Small intestine (tissue), 7 donors: Measurements from ENCODE around the gene GALNT18. TPM values are rescaled to one million over a fixed set of nuclear protein-coding genes. Genes with fewer than 3 reads are reported as not detected.

Source experiments
- DNase-seq, 2 donors: peaks; one replicate each; pipeline versions ENCODE4 v3.0.0 to v3.0.0-alpha.2; 2013
- FAIRE-seq: peaks from 2 replicates; lab custom pipeline; 2012; peaks lifted over from hg19 to GRCh38; lab: Jason Lieb, UNC
- H3K27ac ChIP-seq, 3 donors: one replicate each; pipeline ENCODE4 v1.5.1; 2013; ENCODE audit warnings: low read length in 2 of 3, mild to moderate bottlenecking in 2 of 3, control low read depth in 1 of 3, inconsistent platforms in 1 of 3, low read depth in 1 of 3, moderate library complexity in 1 of 3
- H3K27me3 ChIP-seq, 3 donors: one replicate each; pipeline ENCODE4 v1.6.1; 2013; ENCODE audit warnings: low read length in 3 of 3, inconsistent platforms in 1 of 3; ENCODE audit not compliant: control insufficient read depth in 3 of 3, insufficient read depth in 3 of 3
- H3K36me3 ChIP-seq, 3 donors: one replicate each; pipeline ENCODE4 v1.6.1; 2013; ENCODE audit warnings: low read length in 3 of 3, inconsistent platforms in 1 of 3, low read depth in 1 of 3, mild to moderate bottlenecking in 1 of 3, moderate library complexity in 1 of 3; ENCODE audit not compliant: control insufficient read depth in 3 of 3, insufficient read depth in 2 of 3
- H3K4me1 ChIP-seq, 3 donors: one replicate each; pipeline ENCODE4 v1.6.1; 2013; ENCODE audit warnings: low read length in 2 of 3, inconsistent platforms in 1 of 3, low read depth in 1 of 3, mild to moderate bottlenecking in 1 of 3, moderate library complexity in 1 of 3; ENCODE audit not compliant: control insufficient read depth in 3 of 3, insufficient read depth in 2 of 3
- H3K4me3 ChIP-seq, 3 donors: one replicate each; pipeline ENCODE4 v1.5.1; 2013; ENCODE audit warnings: low read length in 3 of 3, control low read depth in 1 of 3, inconsistent platforms in 1 of 3, low read depth in 1 of 3, mild to moderate bottlenecking in 1 of 3, moderate library complexity in 1 of 3
- H3K9me3 ChIP-seq, 2 donors: one replicate each; pipeline ENCODE4 v1.6.1; 2013; ENCODE audit warnings: low read depth in 1 of 2, low read length in 1 of 2; ENCODE audit not compliant: control insufficient read depth in 2 of 2, insufficient read depth in 1 of 2
- WGBS, 3 donors: extraction: QIAGEN DNeasy Blood & Tissue Kit; methylation state at CpG; one replicate each; pipeline ENCODE4 v1.1.7; 2013; 5-methylcytosine and 5-hydroxymethylcytosine counted together
- polyA plus RNA-seq, 4 donors: library from polyadenylated mRNA; stranded (reverse) in 3 of 4; unstranded in 1 of 4; fragments of 200-250 nt in 3 of 4; fragments of 120-200 nt in 1 of 4; gene quantifications; one replicate each; pipeline versions ENCODE4 v1.2.1 to v1.2.3, GENCODE V29; 2013
- donor health status: healthy with polysubstance abuse.
- donor health status: control.
- donor health status: control.
- donor health status: Bipolar disorder and iron deficiency.
- donor health status: healthy.

GALNT18 gene
- polyA plus RNA-seq, 4 donors: 0.45 to 18.9 (median 1.5) TPM

DNA sequence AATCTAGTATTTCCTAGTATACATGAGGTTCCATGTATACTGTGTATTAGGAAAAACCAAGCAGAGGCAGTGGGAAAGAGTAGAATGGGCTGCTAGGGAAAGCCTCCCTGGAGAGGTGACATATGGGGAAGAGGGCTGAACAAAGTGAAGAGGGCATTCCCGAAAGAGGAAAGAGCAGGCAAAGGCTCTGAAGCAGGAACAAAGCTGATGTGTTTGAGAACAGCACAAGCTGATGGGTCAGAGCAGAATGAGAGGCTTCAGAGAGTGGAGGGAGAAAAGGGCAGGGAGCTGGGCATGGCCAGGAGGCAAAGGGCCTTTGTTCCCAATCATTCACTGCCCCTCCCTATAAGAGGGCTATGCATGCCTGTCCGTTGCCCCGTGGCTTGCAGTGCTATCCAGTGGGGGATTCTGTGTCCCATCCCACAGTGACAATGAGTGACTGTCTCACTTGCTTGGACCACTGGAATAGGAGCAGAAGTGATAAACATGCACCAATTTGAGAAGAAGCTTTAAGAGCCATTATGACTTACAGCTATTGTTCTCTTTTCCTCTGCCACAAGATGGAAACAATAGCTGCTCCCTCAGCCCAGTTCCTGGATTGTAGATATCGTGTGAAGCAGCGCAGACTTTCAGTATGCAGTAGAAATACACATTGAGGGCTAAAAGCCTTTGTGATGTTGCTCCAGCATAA lies 39.6 kb downstream of the GALNT18 start:
- no peak for DNase-seq
- Histone ChIP-seq H3K4me3 (no peak overlapping the region), H3K27ac (no peak overlapping the region), H3K9me3 (no peaks in the 10 kb centered on the region), H3K27me3 (peaks cover 0 to 5% (median 0%) of the 10 kb centered on the region in 3 donors), H3K4me1 (no peaks in the 10 kb centered on the region), H3K36me3 (no peaks in the 10 kb centered on the region)
- no peak for FAIRE-seq
- 49 to 70% (median 62%) methylated on average over 5 of the region's 5 CpGs for WGBS, 3 donors

DNA sequence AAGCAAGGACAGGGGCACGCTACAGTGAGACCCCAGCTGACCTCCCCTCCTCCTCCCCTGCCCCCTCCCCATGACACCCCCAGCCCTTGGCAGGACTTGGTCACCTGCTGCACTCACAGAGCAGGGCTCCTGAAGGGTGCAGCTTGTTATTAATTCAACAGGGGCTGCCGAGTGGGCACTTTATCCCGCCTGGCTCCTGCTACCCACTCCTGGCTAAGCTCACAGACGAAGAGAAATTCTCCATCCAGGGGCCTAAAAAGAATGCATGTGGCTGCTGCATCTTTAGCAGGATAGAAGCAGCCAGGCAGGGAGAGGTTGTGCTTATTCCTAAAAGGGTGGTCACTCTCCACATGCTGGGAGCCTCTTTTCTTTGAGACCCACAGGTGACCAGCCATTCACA lies 40.3 kb downstream of the GALNT18 start:
- FAIRE-seq (no peak), DNase-seq (no peak)
- H3K27ac ChIP-seq: no peak overlapping the region
- H3K27me3 ChIP-seq: peaks cover 0 to 5% (median 0%) of the 10 kb centered on the region in 3 donors
- no peaks in the 10 kb centered on the region for H3K4me1 ChIP-seq
- H3K36me3 ChIP-seq: peaks cover 0 to 3% (median 0%) of the 10 kb centered on the region in 3 donors
- no peaks in the 10 kb centered on the region for H3K9me3 ChIP-seq
- no peak overlapping the region for H3K4me3 ChIP-seq
- 66 to 80% (median 71%) methylated on average over 4 of the region's 4 CpGs for WGBS, 3 donors

- 65 to 73% (median 71%) methylated on average over 10 of the region's 10 CpGs for WGBS, 3 donors
Measured at GRCh38 chr11:11580841-11581411, 40.9 kb downstream of the GALNT18 start.

DNA sequence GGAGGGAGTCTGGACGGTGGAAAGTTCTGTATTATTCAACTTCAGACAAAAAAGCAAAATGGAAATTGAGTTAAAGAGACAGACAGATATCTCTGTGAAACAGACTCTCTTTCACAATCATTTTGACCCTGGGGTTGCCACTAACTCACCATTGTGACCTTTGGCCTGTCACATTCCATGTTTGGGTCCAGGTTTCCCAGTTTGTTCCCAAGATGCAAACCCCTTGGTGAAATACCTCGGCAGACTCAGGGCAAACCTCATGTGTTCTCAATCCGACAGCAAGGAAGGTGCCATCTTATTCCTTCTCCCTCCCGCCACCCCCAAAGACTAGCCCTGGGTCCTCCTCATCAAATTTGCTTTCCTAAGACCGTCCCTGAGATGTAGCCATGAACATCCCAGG lies 41.8 kb downstream of the GALNT18 start:
- FAIRE-seq (no peak), DNase-seq (no peak)
- WGBS, 3 donors: 73 to 88% (median 74%) methylated on average over 5 of the region's 5 CpGs
- Histone ChIP-seq H3K4me3 (no peak overlapping the region), H3K9me3 (no peaks in the 10 kb centered on the region), H3K4me1 (no peaks in the 10 kb centered on the region), H3K36me3 (peaks cover 0 to 4% (median 0%) of the 10 kb centered on the region in 3 donors), H3K27me3 (peaks cover 0 to 5% (median 0%) of the 10 kb centered on the region in 3 donors), H3K27ac (no peak overlapping the region)

More at GRCh38 chr11:11580841-11581411, 40.9 kb downstream of the GALNT18 start:
- DNase-seq: no peak
- no peaks in the 10 kb centered on the region for H3K9me3 ChIP-seq
- H3K27me3 ChIP-seq: peaks cover 0 to 5% (median 0%) of the 10 kb centered on the region in 3 donors
- H3K4me3 ChIP-seq: no peak overlapping the region
- no peak for FAIRE-seq
- no peaks in the 10 kb centered on the region for H3K4me1 ChIP-seq
- H3K36me3 ChIP-seq: peaks cover 0 to 4% (median 0%) of the 10 kb centered on the region in 3 donors
- H3K27ac ChIP-seq: no peak overlapping the region

DNA sequence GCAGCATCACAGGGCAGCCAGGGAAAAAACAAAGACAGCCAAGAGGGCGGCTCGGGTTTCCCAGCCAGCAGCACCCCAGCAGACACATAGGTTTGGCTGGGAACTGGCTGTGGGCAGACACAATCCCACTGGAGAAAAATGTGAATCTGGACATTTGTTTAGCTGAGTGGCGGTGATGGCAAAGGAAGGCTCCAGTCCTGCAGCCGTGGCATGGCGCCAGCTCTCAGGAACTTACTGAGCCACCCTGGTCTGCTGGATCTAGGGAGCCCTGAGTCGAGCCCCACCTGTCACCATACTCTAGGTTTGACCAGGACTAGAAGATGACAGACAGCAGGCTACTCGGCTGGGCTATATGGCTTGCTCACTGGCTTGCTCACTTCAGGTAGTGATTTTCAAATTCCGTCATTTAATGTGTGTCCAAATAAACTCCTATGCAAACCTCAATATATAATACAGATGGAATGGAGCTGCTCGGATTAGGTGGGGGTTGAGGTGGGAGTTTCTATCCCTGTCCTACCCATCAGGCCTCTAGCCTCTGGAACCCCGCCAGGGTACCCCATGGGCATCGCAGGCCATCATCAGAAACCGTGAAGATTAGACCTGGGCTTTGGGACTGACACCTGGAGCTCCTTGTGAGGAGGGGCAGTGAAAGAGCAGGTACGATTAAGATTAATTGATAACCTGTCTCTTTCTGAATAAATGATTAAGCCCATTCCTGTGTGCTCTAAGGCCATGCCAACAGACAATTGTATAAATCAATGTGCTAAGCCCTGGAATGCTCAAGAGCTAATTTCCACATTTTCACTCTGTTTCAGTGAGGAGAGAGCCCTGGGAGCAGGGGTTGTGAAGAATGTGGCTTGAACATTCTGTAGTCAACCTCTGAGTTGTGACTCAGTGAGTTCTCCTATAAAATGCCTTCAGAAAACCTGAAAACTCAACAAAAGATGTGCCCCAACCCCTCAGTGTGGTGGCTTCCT lies 42.5 kb downstream of the GALNT18 start:
- Histone ChIP-seq H3K27ac (no peak overlapping the region), H3K36me3 (peaks cover 0 to 4% (median 0%) of the 10 kb centered on the region in 3 donors), H3K9me3 (no peaks in the 10 kb centered on the region), H3K4me1 (no peaks in the 10 kb centered on the region), H3K27me3 (peaks cover 0 to 5% (median 0%) of the 10 kb centered on the region in 3 donors), H3K4me3 (no peak overlapping the region)
- 71 to 82% (median 73%) methylated on average over 13 of the region's 13 CpGs for WGBS, 3 donors
- no peak for FAIRE-seq
- DNase-seq: no peak

DNA sequence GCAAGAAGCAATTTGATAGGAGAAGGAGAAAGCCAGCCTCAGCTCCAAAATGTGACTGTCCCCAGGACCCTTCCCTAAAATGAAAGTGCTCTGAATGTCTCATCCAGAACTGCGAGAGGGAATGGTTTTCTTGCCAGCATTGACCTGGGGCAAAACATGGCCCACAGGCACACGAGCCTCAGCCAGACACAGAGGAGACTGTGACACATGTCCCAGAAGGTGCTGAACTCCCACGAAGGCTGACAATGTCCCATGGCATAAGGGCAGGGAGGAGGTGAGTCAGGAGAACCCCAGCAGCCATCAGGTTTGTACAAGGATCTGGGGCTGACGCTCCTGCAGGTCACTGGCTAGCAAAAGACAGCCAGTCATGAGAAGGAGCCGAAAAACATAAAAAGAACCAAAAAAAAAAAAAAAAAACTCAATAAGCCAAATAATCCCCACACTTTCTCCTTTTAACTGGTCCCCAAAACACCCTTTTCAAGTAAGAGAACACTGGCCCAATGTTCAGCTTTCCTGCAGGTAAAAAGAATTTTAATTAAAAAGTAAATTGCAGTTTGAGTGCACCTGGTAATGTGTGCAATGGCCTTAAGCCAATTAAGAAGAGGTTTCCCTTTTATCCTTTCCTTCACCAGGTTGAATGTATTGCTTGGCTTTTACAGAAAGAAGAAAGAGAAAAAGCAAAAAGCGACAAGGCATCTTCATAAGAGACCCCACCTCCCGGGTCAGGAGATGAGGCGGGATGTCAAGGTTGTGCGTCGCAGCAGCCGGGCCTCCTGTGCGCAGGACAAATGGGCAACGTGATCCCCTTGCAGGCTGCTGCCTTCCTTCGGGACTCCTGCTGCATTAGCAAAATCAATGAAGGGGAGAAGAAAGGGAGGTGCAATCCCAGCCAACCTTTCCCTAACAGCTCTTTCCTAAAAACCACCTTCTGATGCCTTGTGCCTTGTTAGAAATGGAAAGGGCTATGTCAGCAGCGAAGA lies 43.6 kb downstream of the GALNT18 start:
- no peak overlapping the region for H3K4me3 ChIP-seq
- FAIRE-seq: no peak

GRCh38 chr11:11577251-11577855 lies 44.5 kb downstream of the GALNT18 start:
- Histone ChIP-seq H3K27ac (no peak overlapping the region), H3K36me3 (peaks cover 0 to 4% (median 0%) of the 10 kb centered on the region in 3 donors), H3K4me3 (no peak overlapping the region), H3K27me3 (peaks cover 0 to 8% (median 0%) of the 10 kb centered on the region in 3 donors), H3K4me1 (no peaks in the 10 kb centered on the region), H3K9me3 (no peaks in the 10 kb centered on the region)
- no peak for DNase-seq
- FAIRE-seq: no peak
- 71 to 72% (median 71%) methylated on average over 8 of the region's 8 CpGs for WGBS, 3 donors

More for the DNA sequence above, 43.6 kb downstream of the GALNT18 start:
- H3K27ac ChIP-seq: no peak overlapping the region
- DNase-seq: no peak
- 74 to 81% (median 75%) methylated on average over 15 of the region's 15 CpGs for WGBS, 3 donors
- H3K4me1 ChIP-seq: no peaks in the 10 kb centered on the region
- no peaks in the 10 kb centered on the region for H3K9me3 ChIP-seq
- peaks cover 0 to 4% (median 0%) of the 10 kb centered on the region in 3 donors for H3K36me3 ChIP-seq
- H3K27me3 ChIP-seq: peaks cover 0 to 8% (median 0%) of the 10 kb centered on the region in 3 donors
